OCI-LY7 (cell line): ENCODE data around the gene BHLHE41. TPM values are rescaled to one million over a fixed set of nuclear protein-coding genes. Genes with fewer than 3 reads are reported as not detected.

ENCODE experiments used
- BruUV-seq: library from RNA; stranded (reverse); fragments of 400-500 nt; replicated peaks from 2 replicates; lab custom pipeline; 2021; lab: Mats Ljungman, UMichigan
- CTCF ChIA-PET: fragments of 300-600 bp; sonication (Branson Sonifier 250); formaldehyde crosslinking; loops from one replicate; lab custom pipeline; 2022; ENCODE audit warnings: antibody characterized with exemption; ENCODE audit not compliant: unreplicated experiment; lab: Charles Lee
- POLR2A ChIA-PET: fragments of 300-600 bp; sonication (Branson Sonifier 250); formaldehyde crosslinking; loops from one replicate; lab custom pipeline; 2022; ENCODE audit warnings: antibody characterized with exemption; lab: Charles Lee
- DNase-seq: peaks from one replicate; pipeline ENCODE4 v3.0.0-alpha.2; 2015; ENCODE audit warnings: low spot score
- H2AFZ ChIP-seq: fragments of 200-600 bp; sonication (generic), shearing (Covaris generic); 2 replicates; pipeline ENCODE4 v1.6.1; 2014; ENCODE audit warnings: mild to moderate bottlenecking, antibody characterized with exemption, low read length, moderate library complexity
- H3K27ac ChIP-seq: fragments of 200-600 bp; sonication (generic); 2 replicates; pipeline ENCODE4 v1.5.1; 2014; ENCODE audit warnings: mixed run types, low read depth, mild to moderate bottlenecking, moderate library complexity, low read length, inconsistent platforms; ENCODE audit not compliant: poor library complexity, severe bottlenecking
- H3K36me3 ChIP-seq: fragments of 200-600 bp; sonication (generic); 2 replicates; pipeline ENCODE4 v1.6.1; 2014; ENCODE audit warnings: mild to moderate bottlenecking, antibody characterized with exemption, low read length, moderate library complexity, mixed read lengths; ENCODE audit not compliant: insufficient read depth
- H3K4me1 ChIP-seq: fragments of 200-600 bp; sonication (generic); 2 replicates; pipeline ENCODE4 v1.5.1; 2014; ENCODE audit warnings: mild to moderate bottlenecking, low read length; ENCODE audit not compliant: insufficient read depth, poor library complexity, severe bottlenecking
- H3K4me2 ChIP-seq: fragments of 200-600 bp; sonication (generic); 2 replicates; pipeline ENCODE4 v1.6.1; 2014; ENCODE audit warnings: mild to moderate bottlenecking, low read length
- H3K4me3 ChIP-seq: fragments of 200-600 bp; sonication (generic); 2 replicates; pipeline ENCODE4 v1.5.1; 2014; ENCODE audit warnings: mild to moderate bottlenecking, low read depth, low read length; ENCODE audit not compliant: poor library complexity, severe bottlenecking
- H3K79me2 ChIP-seq: fragments of 200-600 bp; sonication (generic); 2 replicates; pipeline ENCODE4 v1.6.1; 2016; ENCODE audit warnings: low read depth, mild to moderate bottlenecking, low read length, moderate library complexity, mixed read lengths; ENCODE audit not compliant: insufficient read depth
- H3K9me2 ChIP-seq: fragments of 200-600 bp; sonication (generic); 2 replicates; pipeline ENCODE4 v1.6.1; 2016; ENCODE audit warnings: mild to moderate bottlenecking, low read length, mixed read lengths; ENCODE audit not compliant: insufficient read depth
- H3K9me3 ChIP-seq: fragments of 200-600 bp; sonication (generic); 2 replicates; pipeline ENCODE4 v1.6.1; 2014; ENCODE audit warnings: mild to moderate bottlenecking, mixed run types, low read length, mixed read lengths
- H4K20me1 ChIP-seq: fragments of 200-600 bp; sonication (generic); 2 replicates; pipeline ENCODE4 v1.6.1; 2014; ENCODE audit warnings: mild to moderate bottlenecking, antibody characterized with exemption, low read length, moderate library complexity, mixed read lengths; ENCODE audit not compliant: insufficient read depth
- EZH2phosphoT487 ChIP-seq: fragments of 200-600 bp; sonication (generic); IDR thresholded peaks from 2 replicates; pipeline ENCODE4 v1.6.1; 2018; ENCODE audit warnings: low read depth, borderline replicate concordance, mild to moderate bottlenecking, mixed run types, antibody characterized with exemption, low read length, moderate library complexity, mixed read lengths
- intact Hi-C: fragments of 100-400 bp; cut with micrococcal nuclease; formaldehyde crosslinking; loops from one replicate; pipeline ENCODE4 v1.10.0; 2022; ENCODE audit not compliant: unreplicated experiment
- total RNA-seq, 2 experiments: library from RNA; depleted of rRNA in 1 of 2; stranded (reverse); fragments of >200 nt in 1 of 2; shearing (Covaris generic) in 1 of 2; gene quantifications; 2 replicates each; pipeline ENCODE4 v1.2.3, GENCODE V29; 2014 to 2022
- TF ChIP-seq, protein P1 (sequence below): fragments of 200-600 bp; sonication (generic); conservative IDR thresholded peaks from 2 replicates; pipeline ENCODE4 v1.5.1; 2014; ENCODE audit warnings: mild to moderate bottlenecking, antibody characterized with exemption, low read length, moderate library complexity, mixed read lengths

Gene BHLHE41
- total RNA-seq, 2 experiments from 2014 or later = not detected

DNA sequence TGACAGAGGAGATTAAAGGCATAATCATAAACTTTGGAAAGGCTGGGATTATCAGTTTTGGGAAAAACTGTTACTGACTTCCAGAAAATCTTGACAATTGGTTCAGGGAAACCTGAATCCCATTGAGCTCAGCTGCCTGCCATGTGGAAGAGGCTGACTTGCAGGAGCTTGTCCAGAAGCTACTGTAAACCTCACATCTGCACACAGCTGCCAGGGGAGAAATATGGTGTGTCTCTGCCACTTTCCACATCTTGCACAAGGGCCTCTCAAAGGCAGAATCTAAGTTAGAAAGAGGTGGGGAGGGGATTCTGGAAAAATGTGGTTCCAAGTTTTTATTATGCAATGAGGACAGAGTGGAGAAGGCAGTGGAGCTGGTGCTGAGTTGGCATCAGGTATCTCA is 8.7 kb upstream of the BHLHE41 start:
- no peaks in the 10 kb centered on the region for H3K4me1 ChIP-seq
- intact Hi-C loops = no loop called here
- H3K9me3 ChIP-seq = no peaks in the 10 kb centered on the region
- ChIA-PET POLR2A (interaction anchor here (1.1 to 1.2 kb wide), 2 partner anchors 13 to 213 kb away, joined by 3 to 4 read pairs; no protein-coding TSS in a partner anchor), CTCF (no interaction called here)
- H3K9me2 ChIP-seq = no peaks in the 10 kb centered on the region
- H3K79me2 ChIP-seq = no peaks in the 10 kb centered on the region
- H3K4me3 ChIP-seq = no peak overlapping the region
- H3K36me3 ChIP-seq = no peaks in the 10 kb centered on the region
- H2AFZ ChIP-seq = no peak overlapping the region
- H3K4me2 ChIP-seq = no peak overlapping the region
- no TSS peak for BruUV-seq
- TF ChIP-seq EZH2phosphoT487 = no peak
- TF ChIP-seq, protein P1, sequence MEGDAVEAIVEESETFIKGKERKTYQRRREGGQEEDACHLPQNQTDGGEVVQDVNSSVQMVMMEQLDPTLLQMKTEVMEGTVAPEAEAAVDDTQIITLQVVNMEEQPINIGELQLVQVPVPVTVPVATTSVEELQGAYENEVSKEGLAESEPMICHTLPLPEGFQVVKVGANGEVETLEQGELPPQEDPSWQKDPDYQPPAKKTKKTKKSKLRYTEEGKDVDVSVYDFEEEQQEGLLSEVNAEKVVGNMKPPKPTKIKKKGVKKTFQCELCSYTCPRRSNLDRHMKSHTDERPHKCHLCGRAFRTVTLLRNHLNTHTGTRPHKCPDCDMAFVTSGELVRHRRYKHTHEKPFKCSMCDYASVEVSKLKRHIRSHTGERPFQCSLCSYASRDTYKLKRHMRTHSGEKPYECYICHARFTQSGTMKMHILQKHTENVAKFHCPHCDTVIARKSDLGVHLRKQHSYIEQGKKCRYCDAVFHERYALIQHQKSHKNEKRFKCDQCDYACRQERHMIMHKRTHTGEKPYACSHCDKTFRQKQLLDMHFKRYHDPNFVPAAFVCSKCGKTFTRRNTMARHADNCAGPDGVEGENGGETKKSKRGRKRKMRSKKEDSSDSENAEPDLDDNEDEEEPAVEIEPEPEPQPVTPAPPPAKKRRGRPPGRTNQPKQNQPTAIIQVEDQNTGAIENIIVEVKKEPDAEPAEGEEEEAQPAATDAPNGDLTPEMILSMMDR = no peak
- H3K27ac ChIP-seq = no peak overlapping the region
- H4K20me1 ChIP-seq = no peaks in the 10 kb centered on the region; the same call in 1 of the 2 replicates
- DNase-seq = no peak

DNA sequence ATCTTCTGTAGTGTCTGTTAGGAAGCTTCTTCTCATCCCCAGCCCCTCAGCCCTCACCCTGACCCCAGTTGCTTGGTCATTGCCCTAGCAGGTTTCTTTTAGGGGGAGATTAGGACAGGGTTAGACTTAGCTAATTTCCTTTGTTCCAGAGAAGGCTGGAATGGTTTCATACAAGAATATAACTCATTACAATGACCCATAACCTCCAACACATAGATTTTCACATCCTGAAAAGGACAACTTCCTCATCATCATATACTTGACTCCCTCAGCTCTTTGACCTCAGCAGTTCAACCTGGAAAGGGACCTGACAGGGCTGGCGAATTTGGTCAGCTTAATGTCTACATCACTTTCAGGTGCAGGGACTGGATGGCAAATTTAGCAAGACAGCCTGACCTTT is 8.0 kb upstream of the BHLHE41 start:
- Histone ChIP-seq H3K4me2 (no peak overlapping the region), H3K9me2 (no peaks in the 10 kb centered on the region), H3K36me3 (no peaks in the 10 kb centered on the region), H3K4me1 (no peaks in the 10 kb centered on the region), H3K79me2 (no peaks in the 10 kb centered on the region), H3K27ac (no peak overlapping the region), H3K9me3 (no peaks in the 10 kb centered on the region), H3K4me3 (no peak overlapping the region), H4K20me1 (no peaks in the 10 kb centered on the region; the same call in 1 of the 2 replicates), H2AFZ (no peak overlapping the region)
- POLR2A ChIA-PET = interaction anchor here (0.7 to 1.2 kb wide), 2 partner anchors 14 to 22 kb away, joined by 3 to 4 read pairs; no protein-coding TSS in a partner anchor
- CTCF ChIA-PET = no interaction called here
- BruUV-seq = no TSS peak
- TF ChIP-seq EZH2phosphoT487 = no peak
- intact Hi-C loops = no loop called here
- no peak for DNase-seq

DNA sequence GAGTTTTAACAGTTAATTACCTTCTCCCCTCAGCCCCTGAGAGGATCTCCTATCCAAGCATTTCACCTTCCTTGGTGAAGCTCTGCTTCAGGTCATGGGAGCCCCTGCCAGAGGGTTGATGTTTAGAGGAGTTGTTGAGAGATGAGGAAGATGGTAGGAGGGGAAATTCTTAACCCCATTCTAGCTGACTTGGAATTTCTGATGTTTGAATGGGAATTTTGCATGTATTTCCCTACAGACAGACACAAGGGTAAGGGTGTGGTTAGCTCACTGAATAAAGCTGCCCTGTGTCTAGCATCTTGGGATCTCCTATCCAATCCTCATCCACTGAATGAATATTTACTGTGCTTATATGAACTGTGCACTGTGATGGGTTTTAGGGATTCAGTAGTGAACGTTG is 7.1 kb upstream of the BHLHE41 start:
- H2AFZ ChIP-seq = no peak overlapping the region
- CTCF ChIA-PET = no interaction called here
- H3K4me3 ChIP-seq = no peak overlapping the region
- H3K9me3 ChIP-seq = no peaks in the 10 kb centered on the region
- H3K79me2 ChIP-seq = no peaks in the 10 kb centered on the region
- H3K9me2 ChIP-seq = no peaks in the 10 kb centered on the region
- BruUV-seq = no TSS peak
- H3K27ac ChIP-seq = no peak overlapping the region
- H3K4me2 ChIP-seq = no peak overlapping the region
- H4K20me1 ChIP-seq = no peaks in the 10 kb centered on the region; the same call in 1 of the 2 replicates
- H3K36me3 ChIP-seq = no peaks in the 10 kb centered on the region
- TF ChIP-seq, protein P1 = no peak
- no peak for TF ChIP-seq EZH2phosphoT487
- H3K4me1 ChIP-seq = no peaks in the 10 kb centered on the region
- no peak for DNase-seq
- POLR2A ChIA-PET = interaction anchor here (0.7 kb wide), 1 partner anchor 607 kb away, joined by 3 read pairs; no protein-coding TSS in a partner anchor
- intact Hi-C loops = no loop called here
